ENCODE results near the gene ISOC2.

GRCh38 chr19:55439052-55439451 lies 22.4 kb downstream of the ISOC2 start:
- TF ChIP-seq SMC3 (conservative IDR thresholded peaks at IDR 0.05; ENCODE audit: insufficient read depth, low read depth, low read length): no peak
- TF ChIP-seq POLR2AphosphoS5 (IDR thresholded peaks at IDR 0.05; ENCODE audit: control insufficient read depth, insufficient read depth, low read depth, low read length): no peak
- no peak for TF ChIP-seq SRF (CRISPR knock-in tag; IDR thresholded peaks at IDR 0.05)
- TF ChIP-seq GTF2F1 (IDR thresholded peaks at IDR 0.05; ENCODE audit: low read depth, low read length): no peak
- no peak for TF ChIP-seq ZBTB26 (CRISPR knock-in tag; IDR thresholded peaks at IDR 0.05)
